ENCODE measurements around the gene COA6.

Gene COA6

DNA sequence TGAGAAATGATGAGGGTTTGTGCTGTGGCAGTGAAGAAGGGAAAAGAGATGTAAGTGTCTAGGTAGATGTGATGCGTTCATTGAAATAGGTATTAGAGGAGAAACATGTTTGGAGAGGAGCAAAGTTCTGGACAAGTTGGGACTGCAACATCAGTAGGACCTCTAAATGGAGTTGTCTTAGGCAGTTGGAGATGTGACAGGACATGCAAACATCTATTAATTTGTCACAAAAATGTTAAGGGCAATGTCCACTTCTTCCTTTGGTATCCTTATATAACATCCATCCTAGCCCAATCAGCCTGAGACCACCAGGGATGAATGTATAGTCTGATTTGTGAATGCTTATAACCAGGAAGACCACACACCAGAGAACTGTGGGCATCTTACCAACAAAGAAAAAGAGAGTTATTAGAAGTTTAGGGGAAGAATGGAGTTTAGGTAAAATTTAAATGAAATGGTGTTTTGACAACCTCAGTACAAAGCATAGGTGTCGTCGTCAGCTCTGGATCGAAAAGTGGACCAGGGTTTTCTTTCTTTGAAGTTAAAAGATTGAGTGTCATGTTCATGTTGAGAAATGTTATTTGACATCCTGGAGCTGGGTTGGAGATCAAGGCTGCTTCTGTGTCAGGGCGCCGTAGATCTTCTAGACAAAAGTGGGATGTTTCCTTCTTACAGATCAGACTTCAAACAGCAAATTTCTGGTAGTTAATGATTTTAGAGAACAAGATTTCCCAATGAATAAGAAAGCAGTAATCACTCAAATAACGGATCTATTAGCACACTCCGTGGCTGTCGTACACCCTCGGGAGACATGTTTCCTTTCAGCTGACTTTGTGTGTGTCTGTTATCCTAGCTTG lies 8.7 kb downstream of the COA6 start:
- TF ChIP-seq EGR1 (IDR thresholded peaks at IDR 0.05) = no peak
- no peak for TF ChIP-seq CEBPB (IDR thresholded peaks at IDR 0.05)
- TF ChIP-seq FOXM1 (IDR thresholded peaks at IDR 0.05; ENCODE audit: borderline replicate concordance, low read depth) = no peak
- no peak for TF ChIP-seq TEAD4 (IDR thresholded peaks at IDR 0.05)
- no peak for TF ChIP-seq EP300 (IDR thresholded peaks at IDR 0.05; ENCODE audit: borderline replicate concordance)
- TF ChIP-seq TAF1 (IDR thresholded peaks at IDR 0.05; ENCODE audit: low read depth) = no peak
- no peak for TF ChIP-seq CREB1 (IDR thresholded peaks at IDR 0.05; ENCODE audit: low read depth)
- TF ChIP-seq, protein P1, sequence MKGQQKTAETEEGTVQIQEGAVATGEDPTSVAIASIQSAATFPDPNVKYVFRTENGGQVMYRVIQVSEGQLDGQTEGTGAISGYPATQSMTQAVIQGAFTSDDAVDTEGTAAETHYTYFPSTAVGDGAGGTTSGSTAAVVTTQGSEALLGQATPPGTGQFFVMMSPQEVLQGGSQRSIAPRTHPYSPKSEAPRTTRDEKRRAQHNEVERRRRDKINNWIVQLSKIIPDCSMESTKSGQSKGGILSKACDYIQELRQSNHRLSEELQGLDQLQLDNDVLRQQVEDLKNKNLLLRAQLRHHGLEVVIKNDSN (IDR thresholded peaks at IDR 0.05) = no peak
- TF ChIP-seq, protein P2, sequence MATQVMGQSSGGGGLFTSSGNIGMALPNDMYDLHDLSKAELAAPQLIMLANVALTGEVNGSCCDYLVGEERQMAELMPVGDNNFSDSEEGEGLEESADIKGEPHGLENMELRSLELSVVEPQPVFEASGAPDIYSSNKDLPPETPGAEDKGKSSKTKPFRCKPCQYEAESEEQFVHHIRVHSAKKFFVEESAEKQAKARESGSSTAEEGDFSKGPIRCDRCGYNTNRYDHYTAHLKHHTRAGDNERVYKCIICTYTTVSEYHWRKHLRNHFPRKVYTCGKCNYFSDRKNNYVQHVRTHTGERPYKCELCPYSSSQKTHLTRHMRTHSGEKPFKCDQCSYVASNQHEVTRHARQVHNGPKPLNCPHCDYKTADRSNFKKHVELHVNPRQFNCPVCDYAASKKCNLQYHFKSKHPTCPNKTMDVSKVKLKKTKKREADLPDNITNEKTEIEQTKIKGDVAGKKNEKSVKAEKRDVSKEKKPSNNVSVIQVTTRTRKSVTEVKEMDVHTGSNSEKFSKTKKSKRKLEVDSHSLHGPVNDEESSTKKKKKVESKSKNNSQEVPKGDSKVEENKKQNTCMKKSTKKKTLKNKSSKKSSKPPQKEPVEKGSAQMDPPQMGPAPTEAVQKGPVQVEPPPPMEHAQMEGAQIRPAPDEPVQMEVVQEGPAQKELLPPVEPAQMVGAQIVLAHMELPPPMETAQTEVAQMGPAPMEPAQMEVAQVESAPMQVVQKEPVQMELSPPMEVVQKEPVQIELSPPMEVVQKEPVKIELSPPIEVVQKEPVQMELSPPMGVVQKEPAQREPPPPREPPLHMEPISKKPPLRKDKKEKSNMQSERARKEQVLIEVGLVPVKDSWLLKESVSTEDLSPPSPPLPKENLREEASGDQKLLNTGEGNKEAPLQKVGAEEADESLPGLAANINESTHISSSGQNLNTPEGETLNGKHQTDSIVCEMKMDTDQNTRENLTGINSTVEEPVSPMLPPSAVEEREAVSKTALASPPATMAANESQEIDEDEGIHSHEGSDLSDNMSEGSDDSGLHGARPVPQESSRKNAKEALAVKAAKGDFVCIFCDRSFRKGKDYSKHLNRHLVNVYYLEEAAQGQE (IDR thresholded peaks at IDR 0.05; ENCODE audit: low read depth) = no peak
- no peak for TF ChIP-seq RAD21 (IDR thresholded peaks at IDR 0.05; ENCODE audit: low read depth)
- TF ChIP-seq NFIC (IDR thresholded peaks at IDR 0.05) = no peak
- no peak for TF ChIP-seq YY1 (IDR thresholded peaks at IDR 0.05; ENCODE audit: low read depth)
- no peak for TF ChIP-seq TCF12 (IDR thresholded peaks at IDR 0.05; ENCODE audit: low read depth)
- TF ChIP-seq, protein P3, sequence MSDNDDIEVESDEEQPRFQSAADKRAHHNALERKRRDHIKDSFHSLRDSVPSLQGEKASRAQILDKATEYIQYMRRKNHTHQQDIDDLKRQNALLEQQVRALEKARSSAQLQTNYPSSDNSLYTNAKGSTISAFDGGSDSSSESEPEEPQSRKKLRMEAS (IDR thresholded peaks at IDR 0.05) = no peak
- no peak for TF ChIP-seq ZBTB7A (IDR thresholded peaks at IDR 0.05; ENCODE audit: low read depth)

DNA sequence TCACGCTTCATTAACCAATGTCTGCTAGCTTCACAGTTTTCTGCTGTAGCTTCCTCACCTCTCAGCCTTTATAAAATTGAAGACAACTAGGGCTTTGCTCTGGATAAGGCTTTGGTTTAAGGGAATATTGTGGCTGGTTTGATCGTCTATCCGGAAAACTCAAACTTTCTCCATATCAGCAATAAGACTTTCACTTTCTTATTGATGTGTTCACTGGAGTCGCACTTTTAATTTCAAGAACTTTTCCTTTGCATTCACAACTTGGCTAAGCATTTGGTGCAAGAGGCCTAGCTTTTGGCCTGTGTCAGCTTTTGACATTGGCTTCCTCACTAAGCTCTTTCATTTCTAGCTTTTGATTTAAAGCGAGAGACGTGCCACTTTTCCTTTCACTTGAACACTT lies 12.9 kb downstream of the COA6 start:
- TF ChIP-seq, protein P1 (IDR thresholded peaks at IDR 0.05) = no peak
- TF ChIP-seq ZBTB7A (IDR thresholded peaks at IDR 0.05; ENCODE audit: low read depth) = no peak
- TF ChIP-seq RAD21 (IDR thresholded peaks at IDR 0.05; ENCODE audit: low read depth) = no peak
- no peak for TF ChIP-seq EGR1 (IDR thresholded peaks at IDR 0.05)

DNA sequence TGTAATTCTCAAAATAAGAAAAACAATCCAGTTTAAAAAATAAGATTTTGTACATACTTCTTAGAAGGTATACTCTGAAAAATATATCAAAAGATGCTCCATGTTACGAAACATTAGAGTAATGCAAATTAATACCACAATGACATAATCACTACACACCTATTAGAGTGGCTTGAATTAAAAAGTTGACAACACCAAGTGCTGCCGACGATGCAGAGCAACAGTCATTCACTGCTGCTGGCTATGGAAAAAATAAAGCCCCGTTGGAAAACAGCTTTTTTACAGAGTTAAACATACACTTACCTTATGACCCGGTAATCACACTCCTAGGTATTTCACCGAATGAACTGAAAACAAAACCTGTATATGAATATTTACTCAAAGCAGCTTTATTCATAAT lies 14.8 kb downstream of the COA6 start:
- TF ChIP-seq TCF12 (IDR thresholded peaks at IDR 0.05; ENCODE audit: low read depth) (no peak), RAD21 (IDR thresholded peaks at IDR 0.05; ENCODE audit: low read depth) (no peak), EGR1 (IDR thresholded peaks at IDR 0.05) (no peak), CREB1 (IDR thresholded peaks at IDR 0.05; ENCODE audit: low read depth) (no peak), TEAD4 (IDR thresholded peaks at IDR 0.05) (no peak), ZBTB7A (IDR thresholded peaks at IDR 0.05; ENCODE audit: low read depth) (no peak), EP300 (IDR thresholded peaks at IDR 0.05; ENCODE audit: borderline replicate concordance) (no peak), CEBPB (IDR thresholded peaks at IDR 0.05) (no peak), FOXM1 (IDR thresholded peaks at IDR 0.05; ENCODE audit: borderline replicate concordance, low read depth) (no peak), NFIC (IDR thresholded peaks at IDR 0.05) (no peak), YY1 (IDR thresholded peaks at IDR 0.05; ENCODE audit: low read depth) (no peak), TAF1 (IDR thresholded peaks at IDR 0.05; ENCODE audit: low read depth) (no peak)
- TF ChIP-seq, protein P2 (IDR thresholded peaks at IDR 0.05; ENCODE audit: low read depth) = no peak
- TF ChIP-seq, protein P3 (IDR thresholded peaks at IDR 0.05) = no peak
- TF ChIP-seq, protein P1 (IDR thresholded peaks at IDR 0.05) = no peak

DNA sequence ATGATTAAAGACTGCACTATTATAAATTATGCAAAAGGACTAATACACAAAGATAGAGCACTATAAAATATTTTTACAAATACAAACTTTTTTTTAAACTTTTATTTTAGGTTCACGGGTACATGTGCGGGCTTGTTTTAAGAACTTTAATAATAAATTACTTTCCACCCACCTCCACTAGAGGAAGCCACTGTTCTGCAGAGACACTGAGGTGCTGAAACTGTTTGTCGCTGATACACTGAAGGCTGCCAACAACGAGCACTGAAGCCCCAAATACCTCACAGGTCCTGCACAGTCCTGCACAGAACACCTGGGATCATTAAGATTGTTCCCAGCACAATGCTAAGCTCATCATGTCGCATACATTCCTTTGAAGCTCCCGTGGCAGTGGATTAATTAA lies 19.9 kb downstream of the COA6 start:
- TF ChIP-seq CREB1 (IDR thresholded peaks at IDR 0.05; ENCODE audit: low read depth) = no peak

DNA sequence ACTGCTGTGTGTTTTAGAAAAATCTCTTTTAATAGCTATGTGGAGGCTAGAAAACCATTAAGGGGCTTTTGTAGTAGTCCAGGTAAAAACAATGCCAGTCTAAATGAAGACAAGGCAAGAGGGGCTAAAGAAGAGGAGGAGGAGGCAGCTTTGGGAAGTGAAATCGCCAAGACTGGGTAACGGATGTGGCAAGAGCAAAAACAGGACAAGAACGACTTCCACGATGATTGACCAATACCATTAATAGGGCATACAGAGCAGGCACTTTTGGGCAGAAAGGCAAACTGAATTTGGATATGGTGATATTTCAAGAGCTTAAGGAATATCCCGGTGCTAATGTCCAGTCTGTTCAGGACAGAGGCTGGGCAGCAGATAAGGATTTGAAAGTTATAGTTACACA lies 22.0 kb downstream of the COA6 start:
- TF ChIP-seq EGR1 (IDR thresholded peaks at IDR 0.05) = no peak
- no peak for TF ChIP-seq CREB1 (IDR thresholded peaks at IDR 0.05; ENCODE audit: low read depth)
- TF ChIP-seq TCF12 (IDR thresholded peaks at IDR 0.05; ENCODE audit: low read depth) = no peak
- no peak for TF ChIP-seq RAD21 (IDR thresholded peaks at IDR 0.05; ENCODE audit: low read depth)
- TF ChIP-seq, protein P2 (IDR thresholded peaks at IDR 0.05; ENCODE audit: low read depth) = no peak
- TF ChIP-seq NFIC (IDR thresholded peaks at IDR 0.05) = no peak
- no peak for TF ChIP-seq TAF1 (IDR thresholded peaks at IDR 0.05; ENCODE audit: low read depth)
- TF ChIP-seq ZBTB7A (IDR thresholded peaks at IDR 0.05; ENCODE audit: low read depth) = no peak
- no peak for TF ChIP-seq EP300 (IDR thresholded peaks at IDR 0.05; ENCODE audit: borderline replicate concordance)
- TF ChIP-seq TEAD4 (IDR thresholded peaks at IDR 0.05) = no peak
- no peak for TF ChIP-seq FOXM1 (IDR thresholded peaks at IDR 0.05; ENCODE audit: borderline replicate concordance, low read depth)
- no peak for TF ChIP-seq CEBPB (IDR thresholded peaks at IDR 0.05)
- TF ChIP-seq, protein P1 (IDR thresholded peaks at IDR 0.05) = no peak
- no peak for TF ChIP-seq YY1 (IDR thresholded peaks at IDR 0.05; ENCODE audit: low read depth)
- TF ChIP-seq, protein P3 (IDR thresholded peaks at IDR 0.05) = no peak
